HG02981 (cell line): ENCODE measurements around the gene SLC22A3.

Source experiments
- ATAC-seq: cut with Tn5 transposase; IDR thresholded peaks from one replicate; pipeline ENCODE4 v1.9.1; 2021; ENCODE audit warnings: mild to moderate bottlenecking, moderate library complexity; ENCODE audit not compliant: unreplicated experiment

Gene SLC22A3

GRCh38 chr6:160333101-160333500 lies 15.1 kb upstream of the SLC22A3 start:
- no peak for ATAC-seq

DNA sequence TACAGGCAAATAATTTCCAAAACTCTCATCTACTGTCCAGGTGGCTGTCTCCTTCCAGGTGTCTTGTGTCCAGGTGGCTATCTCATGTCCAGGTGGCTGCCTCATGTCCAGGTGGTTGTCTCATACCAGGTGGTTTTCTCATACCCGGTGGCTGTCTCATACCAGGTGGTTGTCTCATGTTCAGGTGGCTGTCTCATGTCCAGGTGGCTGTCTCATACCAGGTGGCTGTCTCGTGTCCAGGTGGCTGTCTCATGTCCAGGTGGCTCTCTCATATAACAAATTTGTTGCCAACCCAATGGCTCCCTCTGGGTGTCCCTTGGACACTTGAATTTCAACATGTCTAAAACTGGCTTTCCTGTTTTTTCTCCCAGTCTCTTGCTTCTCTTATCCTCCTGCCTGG lies 14.3 kb upstream of the SLC22A3 start:
- ATAC-seq = no peak

DNA sequence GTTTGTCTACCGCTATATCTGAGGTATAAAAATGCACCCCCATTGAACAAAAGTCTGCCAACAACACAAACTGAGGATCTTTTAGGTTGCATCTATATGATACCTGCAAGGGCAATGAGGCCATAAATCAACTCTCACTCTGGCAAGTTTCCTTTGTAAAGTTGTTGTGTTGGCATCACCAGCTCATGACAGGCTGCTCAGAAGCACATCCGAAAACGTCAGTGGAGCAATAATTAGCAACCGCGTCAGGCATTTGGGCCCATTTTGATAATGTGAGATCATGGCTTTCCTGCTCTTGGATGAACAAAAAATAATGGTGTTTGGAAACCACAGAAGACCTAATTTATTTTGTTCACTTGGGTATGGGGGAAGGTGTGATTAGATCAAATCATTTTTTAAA lies 12.0 kb upstream of the SLC22A3 start:
- ATAC-seq = no peak

DNA sequence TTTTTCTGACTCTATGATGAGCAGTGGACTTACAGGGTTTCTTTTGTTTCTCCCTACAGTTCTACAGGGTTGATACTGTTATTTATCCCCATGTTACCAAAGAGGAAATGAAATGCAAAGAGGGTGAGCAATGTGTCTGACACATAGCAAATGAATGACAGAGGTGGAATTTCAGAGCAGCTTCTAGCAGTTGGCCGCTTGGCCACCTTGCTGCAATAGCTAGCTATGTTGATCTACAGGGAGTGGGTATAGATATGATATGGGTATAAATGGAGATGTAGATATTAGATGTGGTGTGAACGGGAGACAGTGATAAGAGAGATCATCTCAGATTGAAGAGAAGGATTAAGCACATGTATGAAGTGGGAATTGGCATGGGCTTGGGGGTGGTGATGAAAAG lies 10.9 kb upstream of the SLC22A3 start:
- no peak for ATAC-seq

DNA sequence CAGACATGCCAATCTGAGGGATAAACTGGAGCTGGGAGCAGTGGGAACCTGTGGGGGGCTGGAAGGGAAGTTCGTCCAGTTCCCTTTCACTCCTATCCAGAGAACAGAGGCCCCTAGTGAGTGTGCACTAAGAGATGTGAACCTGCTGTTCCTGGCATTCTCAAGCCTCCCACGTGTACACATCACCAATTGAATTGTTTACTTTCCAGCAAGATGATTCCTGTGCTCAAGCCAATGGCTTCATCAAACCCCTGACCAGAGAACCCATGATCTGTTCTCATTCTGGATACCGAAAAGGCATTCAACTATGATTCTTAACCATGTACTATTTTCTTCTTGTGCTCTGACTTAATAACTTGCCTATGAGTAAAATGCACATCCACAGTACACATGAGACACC lies 10.2 kb upstream of the SLC22A3 start:
- no peak for ATAC-seq

GRCh38 chr6:160343144-160343543 lies 5.0 kb upstream of the SLC22A3 start:
- ATAC-seq = no peak

- ATAC-seq = no peak
These were observed 3.9 kb upstream of the SLC22A3 start for GRCh38 chr6:160344271-160344670.

DNA sequence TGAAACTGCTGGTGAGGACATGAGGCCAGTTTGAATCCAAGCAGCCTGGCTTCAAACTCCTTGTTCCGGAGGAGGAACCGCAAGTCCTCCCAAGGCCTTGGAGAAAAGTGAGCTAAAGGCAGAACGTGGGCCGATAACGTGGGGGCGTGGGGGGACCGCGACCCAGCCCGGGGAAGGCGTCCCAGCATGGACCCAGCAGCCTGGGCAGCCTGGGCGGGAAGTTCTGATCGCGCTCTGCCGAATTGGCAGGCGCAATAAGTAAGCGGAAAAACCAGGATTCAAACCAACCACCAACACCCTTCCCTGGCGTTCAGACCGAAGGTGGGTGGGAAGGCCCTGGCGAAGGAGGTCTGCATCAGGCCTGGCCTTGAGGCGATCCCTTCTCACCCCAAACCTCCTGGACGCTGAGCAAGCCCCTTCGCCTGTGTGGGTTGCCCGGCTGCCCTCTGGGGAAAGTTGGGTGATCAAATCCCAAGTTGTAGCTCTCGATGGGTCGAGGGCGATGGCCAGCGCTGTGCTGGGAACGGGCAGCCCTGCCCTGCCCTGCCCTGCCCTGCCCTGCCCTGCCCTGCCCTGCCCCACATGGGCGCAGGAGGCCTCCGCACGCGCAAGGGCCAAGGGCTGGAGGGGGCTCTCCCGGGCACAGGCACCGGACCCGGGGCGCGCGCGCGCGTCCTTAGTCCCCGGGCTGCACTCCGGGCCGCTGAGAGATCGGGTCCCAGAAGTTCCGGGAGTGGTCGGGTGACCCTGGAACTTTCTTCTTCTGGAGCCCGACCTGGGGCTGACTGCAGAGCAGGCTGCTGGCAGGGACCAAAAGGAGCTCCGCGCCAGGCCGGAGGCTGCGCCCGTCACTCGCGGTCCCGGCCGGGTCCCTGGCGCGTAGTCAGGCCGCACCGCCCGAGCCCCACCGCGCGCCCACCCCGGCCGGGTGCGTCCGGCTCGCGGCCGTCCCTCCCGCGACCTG lies 637 bp upstream of the SLC22A3 start:
- no peak for ATAC-seq

DNA sequence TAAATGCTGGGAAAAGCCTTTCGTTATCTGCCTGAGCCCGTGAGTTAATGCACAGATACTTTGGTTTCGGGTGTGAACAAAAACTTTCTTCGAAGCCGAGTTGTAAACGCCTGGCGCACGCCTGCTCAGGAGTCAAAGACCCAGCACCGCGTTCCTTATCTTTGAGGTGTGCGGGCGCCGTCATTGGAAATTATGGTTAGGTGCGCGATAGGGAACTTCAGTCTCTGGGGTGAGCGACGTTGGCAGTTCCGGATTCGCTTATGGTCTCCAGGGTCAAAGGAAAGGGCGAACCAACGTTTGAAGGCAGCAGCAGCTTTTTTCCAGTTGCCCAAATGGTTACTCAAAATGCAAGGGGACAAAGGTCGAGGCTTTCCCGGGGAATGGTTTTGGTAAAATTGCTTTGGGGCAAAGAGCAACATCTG lies 853 bp downstream of the SLC22A3 start:
- no peak for ATAC-seq

DNA sequence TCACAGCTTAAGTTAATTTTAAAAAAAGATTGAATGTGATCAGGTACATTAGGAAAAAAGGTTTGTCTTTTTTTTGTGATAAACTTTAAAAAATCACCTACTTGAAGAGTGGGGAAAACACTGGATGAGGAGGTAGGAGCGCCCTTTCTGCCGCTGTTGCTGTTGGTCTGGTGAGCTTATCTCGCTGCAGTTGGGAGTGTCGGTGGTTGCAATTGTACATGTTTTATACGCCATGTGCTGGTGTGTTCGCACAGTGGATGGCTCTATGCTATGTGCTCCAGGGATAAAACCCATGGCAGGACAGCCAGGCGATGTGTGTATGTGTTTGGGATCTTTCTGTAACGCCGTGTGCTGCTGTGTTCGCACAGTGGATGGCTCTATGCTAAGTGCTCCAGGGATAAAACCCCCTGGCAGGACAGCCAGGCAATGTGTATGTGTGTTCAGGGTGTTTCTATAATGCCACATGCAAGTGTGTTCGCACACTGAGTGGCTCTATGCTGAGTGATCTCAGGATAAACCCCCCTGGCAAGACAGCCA lies 1.7 kb downstream of the SLC22A3 start:
- no peak for ATAC-seq

DNA sequence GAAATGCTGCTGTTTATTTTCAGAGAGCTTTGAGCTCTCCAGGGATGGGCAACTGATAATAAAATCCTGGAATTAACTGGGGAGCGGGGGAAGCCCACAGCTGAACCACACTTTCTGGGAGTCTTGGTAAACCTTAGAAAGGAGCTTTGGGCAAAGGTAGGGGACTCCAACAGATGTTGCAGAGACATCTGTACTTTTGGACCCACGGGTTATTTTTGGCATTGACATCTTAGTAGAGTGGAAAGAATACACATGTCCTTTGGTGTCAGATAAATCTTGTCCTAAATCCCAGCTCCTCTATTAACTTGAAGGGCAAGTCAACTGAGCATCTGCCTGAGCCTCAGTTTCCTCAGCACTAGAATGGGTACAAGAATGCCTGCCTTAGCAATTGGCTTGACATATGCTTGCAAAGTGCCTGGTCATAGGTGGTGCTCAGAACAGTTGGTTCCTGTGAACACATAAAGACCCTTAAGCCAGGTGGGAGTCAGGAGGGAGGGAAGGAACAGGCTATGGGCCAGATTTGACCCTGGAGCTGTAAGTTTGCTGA lies 5.8 kb downstream of the SLC22A3 start:
- no peak for ATAC-seq

GRCh38 chr6:160355001-160355400 lies 6.8 kb downstream of the SLC22A3 start:
- no peak for ATAC-seq

DNA sequence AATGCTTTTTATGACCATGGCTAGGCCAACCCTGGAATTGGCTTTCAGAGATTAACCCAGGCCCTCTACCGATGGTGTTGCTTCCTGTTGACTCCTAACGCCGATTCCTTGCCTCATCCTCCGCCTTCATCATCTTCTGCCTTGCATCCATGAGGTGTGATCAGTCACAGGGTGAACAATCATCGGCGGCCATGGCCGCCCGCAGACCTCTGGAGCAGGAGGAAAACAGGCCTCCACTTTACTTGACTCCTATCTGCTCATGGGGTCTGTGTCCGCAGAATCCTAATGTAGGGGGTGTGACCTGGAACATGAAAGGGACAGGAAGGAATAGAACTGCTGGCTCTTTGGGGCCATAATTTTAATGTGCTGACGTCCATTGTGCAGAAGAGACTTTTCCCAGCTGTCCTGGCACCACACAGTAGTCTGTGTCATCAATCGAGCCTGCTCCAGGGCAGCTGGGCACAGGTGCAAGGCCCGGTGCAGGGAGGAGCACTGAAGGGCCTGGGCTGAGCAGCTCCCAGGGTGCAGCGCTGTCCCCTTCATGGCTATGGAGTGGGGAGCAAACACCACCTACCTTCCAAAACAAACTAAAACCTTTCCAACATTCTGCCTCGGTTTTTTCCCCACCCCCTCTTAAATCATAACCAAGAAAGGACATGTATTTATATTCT lies 8.0 kb downstream of the SLC22A3 start:
- ATAC-seq = no peak

- no peak for ATAC-seq
These were observed 8.9 kb downstream of the SLC22A3 start for GRCh38 chr6:160357088-160357487.

DNA sequence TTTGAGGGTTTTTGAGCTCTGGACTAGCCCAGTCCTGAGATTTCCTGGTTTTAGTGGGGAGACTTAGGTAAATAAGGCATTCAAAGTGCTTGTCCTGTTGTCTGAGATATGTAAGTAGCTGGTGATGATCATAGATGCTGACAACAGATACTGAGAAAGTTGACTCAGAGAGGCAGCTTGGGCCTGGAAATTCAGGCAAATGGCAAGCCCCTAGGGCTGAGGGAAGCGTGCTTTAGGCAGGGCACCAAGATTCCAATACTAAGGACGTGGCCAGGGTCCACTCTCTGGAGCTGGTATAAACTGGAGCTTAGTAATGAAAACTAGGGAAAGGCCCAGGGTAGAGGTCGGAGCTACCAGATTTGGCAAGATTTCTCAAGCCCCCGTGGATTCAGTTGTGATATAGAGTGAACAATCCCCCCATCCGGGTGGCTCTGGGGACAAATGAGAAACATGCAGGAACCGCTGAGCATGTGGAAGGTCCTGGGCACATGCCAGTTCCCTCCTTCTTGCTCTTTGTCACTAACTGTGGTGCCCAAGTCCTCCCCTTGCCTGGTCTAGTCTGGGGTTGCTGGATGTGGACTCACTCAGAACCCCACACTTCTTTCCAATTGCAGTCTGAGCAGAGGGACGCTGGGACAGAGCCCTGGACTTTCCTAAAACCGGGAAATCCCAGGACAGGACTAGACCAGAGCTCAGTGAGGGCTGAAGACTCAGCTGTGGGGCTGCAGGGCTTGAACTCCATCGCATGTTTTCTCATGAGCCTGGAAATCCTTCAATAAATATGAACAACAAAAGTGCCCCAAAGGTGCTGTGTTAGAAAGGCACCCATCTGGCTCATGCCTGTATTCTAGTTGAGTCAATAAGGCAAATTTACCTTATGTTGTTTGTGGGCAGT lies 10.3 kb downstream of the SLC22A3 start:
- no peak for ATAC-seq

GRCh38 chr6:160360955-160361354 lies 12.8 kb downstream of the SLC22A3 start:
- ATAC-seq = no peak

GRCh38 chr6:160362556-160362955 lies 14.4 kb downstream of the SLC22A3 start:
- no peak for ATAC-seq

DNA sequence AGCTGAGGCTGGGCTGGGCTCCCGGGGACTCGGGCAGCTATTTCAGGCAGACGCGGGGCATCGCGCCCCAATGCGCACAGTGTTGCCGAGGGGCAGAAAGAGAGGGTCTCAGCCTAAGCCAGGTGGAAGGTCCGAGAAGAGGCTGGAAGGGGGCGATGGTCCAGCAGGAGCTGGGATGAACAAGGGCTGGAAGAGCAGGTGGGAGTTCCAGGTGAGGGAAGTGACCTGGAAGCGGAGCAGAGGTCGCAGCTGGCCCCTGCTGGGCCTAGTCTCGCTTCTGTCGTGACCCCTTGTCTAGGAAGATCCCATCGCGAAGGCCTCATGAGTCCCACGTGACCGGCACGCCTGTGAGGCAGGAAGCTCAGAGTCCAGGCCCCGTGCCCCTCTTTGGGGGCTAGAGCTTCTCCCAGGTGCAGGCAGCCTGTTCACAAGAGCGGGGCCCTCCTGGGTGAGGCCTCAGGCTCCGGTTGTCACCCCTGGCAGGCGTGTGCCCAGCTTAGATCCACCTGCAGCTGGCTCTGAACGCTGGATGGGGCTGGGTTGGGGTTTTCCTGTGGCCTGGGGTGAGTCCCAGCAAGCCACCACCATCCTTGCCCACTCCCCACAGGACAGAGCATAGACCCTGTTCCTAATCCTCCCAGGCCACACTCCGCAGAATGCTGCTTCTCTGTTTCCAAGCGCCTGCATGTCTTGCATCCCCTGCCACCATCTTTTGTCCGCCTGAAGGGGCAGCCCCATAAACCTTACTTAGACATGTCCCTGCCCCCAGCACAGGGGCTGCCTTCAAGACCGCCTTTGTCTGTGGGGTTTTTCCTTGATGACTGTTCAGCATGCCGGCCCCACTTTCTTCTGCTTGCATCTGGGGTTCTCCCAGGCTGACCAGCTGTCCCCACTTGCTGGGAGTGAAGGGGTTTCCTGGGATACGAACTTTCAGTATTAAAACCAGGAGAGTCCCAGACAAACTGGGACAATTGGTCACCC lies 15.1 kb downstream of the SLC22A3 start:
- no peak for ATAC-seq

- ATAC-seq = no peak
These were observed 16.9 kb downstream of the SLC22A3 start for GRCh38 chr6:160365117-160365516.
